ENCODE results near the gene GJB6. TPM values are rescaled to one million over a fixed set of nuclear protein-coding genes. Genes with fewer than 3 reads are reported as not detected.

The GJB6 gene
- total and polyA plus RNA-seq, 2 of the 4 experiments (the other 2 are of a cell fraction), result not detected

GRCh38 chr13:20249913-20250312, 17.8 kb upstream of the GJB6 start:
- H4K5ac ChIP-seq (ENCODE audit: low read depth, low read length), result no peak overlapping the region
- no peak overlapping the region for H2BK120ac ChIP-seq (ENCODE audit: low read depth, low read length)
- H3K9me3 ChIP-seq (ENCODE audit: control insufficient read depth, insufficient read depth, low read length), result no peaks in the 10 kb centered on the region
- BruUV-seq (replicated peaks), result no TSS peak
- H3K9me1 ChIP-seq (ENCODE audit: insufficient read depth, low read length), result no peaks in the 10 kb centered on the region
- no peak overlapping the region for H3K27ac ChIP-seq (ENCODE audit: insufficient read depth, low read length)
- H3K18ac ChIP-seq (ENCODE audit: low read depth, low read length), result no peak overlapping the region
- H3K23ac ChIP-seq (ENCODE audit: low read depth, low read length), result no peak overlapping the region
- no peak overlapping the region for H3K4me2 ChIP-seq (ENCODE audit: low read depth, low read length)
- POLR2A ChIA-PET (ENCODE audit: unreplicated experiment), result no interaction called here
- H2AFZ ChIP-seq (replicated peaks; ENCODE audit: low read length, poor library complexity), result no peak overlapping the region
- no peak overlapping the region for H4K91ac ChIP-seq (ENCODE audit: insufficient read depth, low read depth, low read length)
- H3K56ac ChIP-seq (ENCODE audit: extremely low read depth, insufficient read depth, low read length), result no peak overlapping the region
- H3K27me3 ChIP-seq (ENCODE audit: control insufficient read depth, insufficient read depth, low read length), result peaks cover 24% of the 10 kb centered on the region
- H3K4ac ChIP-seq (ENCODE audit: low read depth, low read length), result no peak overlapping the region
- H2AK5ac ChIP-seq (ENCODE audit: low read depth, low read length), result no peak overlapping the region
- H4K20me1 ChIP-seq (ENCODE audit: insufficient read depth, low read length), result no peaks in the 10 kb centered on the region
- no peak for TF ChIP-seq FOS (IDR thresholded peaks at IDR 0.05; ENCODE audit: low read depth, low read length)
- no peak for TF ChIP-seq SMC3 (IDR thresholded peaks at IDR 0.05; ENCODE audit: low read depth, low read length)
- TF ChIP-seq NFE2L2 (IDR thresholded peaks at IDR 0.05; ENCODE audit: low read depth, low read length), result no peak
- TF ChIP-seq POLR2A (IDR thresholded peaks at IDR 0.05; ENCODE audit: low read depth, low read length), result no peak
- no peak for TF ChIP-seq CHD1 (IDR thresholded peaks at IDR 0.05; ENCODE audit: low read depth, low read length)
- TF ChIP-seq CEBPB (IDR thresholded peaks at IDR 0.05; ENCODE audit: low read depth, low read length), result no peak
- no peak for TF ChIP-seq RAD21 (IDR thresholded peaks at IDR 0.05; ENCODE audit: low read length)
- no peak for TF ChIP-seq BHLHE40 (IDR thresholded peaks at IDR 0.05; ENCODE audit: low read depth, low read length)
- no peak for TF ChIP-seq RFX5 (IDR thresholded peaks at IDR 0.05; ENCODE audit: low read depth, low read length)
- no peaks in the 10 kb centered on the region for H3K4me1 ChIP-seq (ENCODE audit: control insufficient read depth, insufficient read depth, low read length)
- intact Hi-C loops (cut with micrococcal nuclease) (no loop called here), dilution Hi-C loops (cut with HindIII; ENCODE audit: low sequenced_read_pairs, unreplicated experiment) (no loop called here), in situ Hi-C loops (cut with MboI; ENCODE audit: low sequenced_read_pairs) (no loop called here)
- H3K9ac ChIP-seq (ENCODE audit: low read depth, low read length), result no peak overlapping the region
- ATAC-seq (ENCODE audit: low read depth) (no peak), DNase-seq (no peak)
- H3K79me1 ChIP-seq (ENCODE audit: low read depth in 1 of 2, low read length in 2 of 2), result no peaks in the 10 kb centered on the region
- H2BK5ac ChIP-seq (ENCODE audit: low read depth, low read length, poor library complexity, severe bottlenecking), result no peak overlapping the region
- no peak overlapping the region for H2BK20ac ChIP-seq (ENCODE audit: low read depth, low read length)
- H3K4me3 ChIP-seq (ENCODE audit: insufficient read depth, low read depth, low read length), result no peak overlapping the region
- no peak overlapping the region for H3K14ac ChIP-seq (replicated peaks; ENCODE audit: low read depth, low read length)
- no peak overlapping the region for H2AK9ac ChIP-seq (replicated peaks; ENCODE audit: low read depth, low read length, poor library complexity)
- no CpG with 5 or more reads among the region's 5 CpGs for WGBS, 2 experiments (ENCODE audit: extremely low coverage in 2 of 2, insufficient read length in 1 of 2)
- H4K8ac ChIP-seq (ENCODE audit: low read depth in 2 of 2, low read length in 2 of 2), result no peak overlapping the region
- no peaks in the 10 kb centered on the region for H3K36me3 ChIP-seq (ENCODE audit: control insufficient read depth, insufficient read depth, low read length)
- H2BK15ac ChIP-seq (ENCODE audit: low read depth, low read length), result no peak overlapping the region
- CTCF ChIA-PET, result no interaction called here

All from IMR-90 (cell line).